CMK (cell line): Measurements from ENCODE around the gene ZNF142.

Experiments
- DNase-seq: peaks from one replicate; pipeline ENCODE4 v3.0.0-alpha.2; 2010; ENCODE audit warnings: low read depth

Gene ZNF142

DNA sequence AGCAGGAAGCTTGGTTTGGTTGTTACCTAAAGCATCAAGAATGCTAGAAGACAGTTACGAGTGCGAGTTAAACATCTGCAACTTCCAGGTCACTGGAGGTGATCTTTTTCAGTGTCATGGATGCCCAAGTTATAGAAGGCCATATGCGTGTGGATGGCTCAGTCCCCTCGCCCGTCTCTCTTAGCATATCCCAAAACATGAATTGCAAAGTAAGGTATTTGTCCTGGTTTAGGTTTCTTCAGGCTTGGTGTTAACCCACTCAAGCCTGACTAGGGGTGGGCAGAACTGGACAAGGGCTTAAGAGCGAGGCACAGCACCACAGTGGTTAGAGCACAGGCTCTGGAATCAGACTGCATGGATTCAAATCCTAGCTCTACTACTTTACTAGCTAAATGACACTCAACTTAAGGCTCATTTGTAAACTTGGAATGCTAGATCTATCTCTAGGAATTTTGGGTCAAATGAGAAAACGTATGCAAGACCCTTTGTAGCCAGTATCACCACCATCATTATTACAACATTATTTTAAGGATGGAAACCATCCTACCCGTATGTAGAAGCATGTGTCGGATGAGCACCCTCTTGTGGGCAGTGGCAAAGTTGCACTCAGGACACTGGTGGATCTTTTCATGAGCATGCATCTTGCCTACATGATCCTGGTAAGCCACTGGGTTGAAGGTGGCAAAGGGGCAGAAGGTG lies 11.2 kb downstream of the ZNF142 start:
- DNase-seq: peak; percentile 33

DNA sequence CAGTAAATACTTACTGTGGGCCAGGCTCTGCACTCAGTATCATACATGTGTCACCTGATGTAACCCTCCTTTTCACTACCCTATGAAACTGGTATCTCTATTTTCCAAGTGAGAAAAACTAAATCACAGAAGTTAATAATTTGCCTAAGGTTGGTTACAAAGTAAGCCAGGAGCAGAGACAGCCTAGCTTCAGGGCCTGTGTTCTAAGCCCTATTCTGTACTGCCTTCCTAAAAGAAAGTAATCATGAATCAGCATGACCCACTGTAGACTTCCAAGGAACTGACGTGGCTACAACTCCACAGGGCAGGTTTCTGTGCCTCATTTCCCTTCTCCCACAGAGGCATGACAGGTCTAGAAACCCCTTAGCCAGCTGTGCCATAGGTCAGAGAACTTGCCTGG lies 14.3 kb downstream of the ZNF142 start:
- DNase-seq: no peak

DNA sequence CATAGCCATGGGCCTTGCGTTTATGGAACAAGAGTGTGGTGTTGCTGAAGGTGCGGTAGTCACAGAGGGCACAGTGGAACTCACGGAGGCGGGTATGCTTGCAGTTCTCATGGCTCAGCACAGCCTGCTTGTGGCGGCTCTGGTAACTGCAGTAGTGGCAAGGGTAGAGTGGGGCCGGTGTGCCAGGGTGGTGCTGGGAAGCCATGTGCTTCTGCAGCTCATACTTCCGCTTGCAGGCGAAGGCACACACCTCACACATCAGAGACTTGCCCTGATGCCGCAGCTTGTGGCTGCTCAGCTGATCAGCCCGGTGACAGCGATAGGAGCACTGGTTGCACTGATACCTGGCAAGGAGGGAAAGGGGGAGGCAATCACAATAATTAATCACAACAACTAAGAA lies 14.7 kb downstream of the ZNF142 start:
- no peak for DNase-seq

DNA sequence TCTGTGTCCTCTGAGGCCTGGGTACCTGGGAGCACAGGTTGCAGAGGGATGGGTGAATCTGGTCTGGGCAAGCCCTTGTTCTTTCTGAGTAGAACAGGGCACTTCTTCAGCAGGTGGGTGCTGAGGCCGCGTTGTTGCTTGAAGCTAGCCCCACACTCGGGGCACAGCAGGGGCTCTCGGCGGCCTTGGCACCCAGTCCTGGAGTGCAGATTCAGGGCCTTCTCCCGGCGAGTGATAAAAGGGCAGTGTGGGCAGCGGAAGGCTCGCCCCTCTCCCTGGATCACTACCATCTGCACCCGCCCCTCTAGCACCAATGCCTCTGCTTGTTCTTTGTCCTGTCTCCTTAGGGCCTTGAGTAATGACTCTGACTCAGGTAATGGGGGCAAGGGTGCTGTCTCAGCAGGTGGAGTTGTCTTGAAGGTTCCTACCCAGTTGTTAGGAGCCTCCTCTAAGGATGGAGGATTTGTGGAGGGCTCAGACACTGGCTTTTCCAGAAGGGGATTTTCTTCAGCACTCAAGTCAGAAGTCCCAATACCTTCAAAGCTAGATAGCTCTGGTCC lies 15.6 kb downstream of the ZNF142 start:
- no peak for DNase-seq

DNA sequence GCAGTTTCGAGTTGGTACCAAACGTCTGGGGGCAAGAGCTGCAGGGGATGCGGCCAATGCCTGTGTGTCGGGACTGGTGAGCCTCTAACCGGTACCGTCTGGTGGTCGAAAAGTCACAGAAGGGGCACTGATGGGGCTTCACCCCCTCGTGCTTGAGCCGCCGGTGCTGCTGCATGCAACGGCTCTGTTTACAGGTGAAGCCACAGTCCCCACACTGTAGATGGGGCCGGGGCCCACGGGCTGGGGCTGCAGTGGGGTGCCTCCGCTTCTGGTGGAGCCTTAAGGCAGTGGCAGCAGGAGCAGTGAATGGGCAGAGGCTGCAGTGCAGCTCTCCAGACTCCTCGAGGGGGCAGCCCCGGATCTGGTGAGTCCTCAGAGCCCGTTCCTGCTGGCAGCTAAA lies 16.6 kb downstream of the ZNF142 start:
- DNase-seq: no peak

DNA sequence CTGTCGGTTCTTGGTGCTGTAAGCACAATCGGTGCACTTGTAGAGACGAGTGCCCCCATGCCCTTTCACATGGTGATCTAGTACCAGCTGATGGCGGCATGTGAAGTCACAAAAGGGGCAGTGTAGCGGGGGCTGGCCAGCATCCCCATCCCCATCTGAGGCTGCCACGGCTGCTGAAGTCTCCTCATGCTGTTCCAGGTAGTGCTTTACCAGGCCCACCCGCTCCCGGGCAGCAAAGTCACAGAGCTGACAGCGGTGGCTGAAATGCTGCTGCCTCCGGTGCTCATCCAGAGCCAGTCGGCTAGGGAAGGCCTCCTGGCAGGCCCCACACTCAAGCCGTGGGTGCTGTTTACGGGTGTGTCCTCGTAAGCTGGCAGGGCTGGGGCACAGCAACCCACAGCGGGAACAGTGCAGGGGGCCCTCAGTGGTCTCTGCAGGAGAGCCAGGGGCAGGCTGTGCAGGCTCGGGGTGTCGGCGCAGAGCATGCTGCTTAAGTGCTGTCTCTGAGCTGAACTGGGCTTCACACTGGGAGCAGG lies 17.2 kb downstream of the ZNF142 start:
- no peak for DNase-seq

DNA sequence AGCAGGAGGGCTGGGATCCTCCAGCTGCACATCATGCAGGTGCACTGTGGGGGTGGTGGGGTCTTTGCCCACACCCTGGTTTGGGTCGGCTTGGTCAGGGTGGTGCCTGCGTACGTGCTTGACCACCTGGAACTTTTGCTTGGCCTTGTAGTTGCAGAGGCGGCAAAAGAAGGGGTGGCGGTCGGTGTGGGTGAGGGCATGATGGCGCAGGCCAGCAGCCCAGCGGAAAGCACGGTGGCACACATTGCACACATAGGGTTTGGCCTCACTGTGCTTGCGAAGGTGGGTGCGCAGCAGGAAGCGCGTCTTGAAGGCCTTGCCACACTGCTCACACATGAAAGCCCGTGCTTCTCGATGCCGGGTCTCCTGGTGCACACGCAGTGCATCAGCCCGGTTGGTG lies 21.1 kb downstream of the ZNF142 start:
- no peak for DNase-seq

DNA sequence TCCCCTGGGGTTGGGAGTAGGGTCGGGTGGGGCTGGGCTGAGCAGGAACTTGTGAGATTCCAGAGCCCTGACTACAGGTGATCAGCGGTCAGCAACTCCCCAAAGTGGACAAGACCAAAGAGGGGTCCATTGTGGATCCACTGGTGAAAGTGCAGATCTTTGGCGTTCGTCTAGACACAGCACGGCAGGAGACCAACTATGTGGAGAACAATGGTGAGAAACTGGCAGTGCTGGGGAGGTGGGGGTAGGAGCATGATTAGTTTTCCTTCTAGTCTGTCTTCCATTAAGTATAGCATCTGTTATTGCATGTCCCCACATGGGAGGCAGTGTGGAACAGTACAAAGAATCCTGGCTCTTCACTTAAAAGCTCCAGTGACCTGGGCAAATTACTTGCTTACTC lies 23.7 kb downstream of the ZNF142 start:
- no peak for DNase-seq

DNA sequence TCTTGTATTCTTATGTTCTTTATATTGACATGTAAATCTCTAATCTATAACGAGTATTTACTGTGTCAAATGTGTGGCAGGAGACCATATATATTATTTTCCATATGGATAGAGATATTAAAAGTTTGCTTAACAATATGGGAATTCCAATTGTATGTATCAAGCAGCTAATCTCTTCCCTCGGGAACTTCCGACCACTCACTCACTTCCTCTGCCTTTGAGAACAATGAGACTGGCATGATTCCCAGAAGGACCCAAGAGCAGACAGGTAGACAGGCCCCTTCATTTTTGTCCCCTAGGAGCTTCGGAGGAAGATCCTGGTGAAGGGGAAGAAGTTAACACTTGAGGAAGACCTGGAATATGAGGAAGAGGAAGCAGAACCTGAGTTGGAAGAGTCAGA lies 27.6 kb downstream of the ZNF142 start:
- DNase-seq: no peak

DNA sequence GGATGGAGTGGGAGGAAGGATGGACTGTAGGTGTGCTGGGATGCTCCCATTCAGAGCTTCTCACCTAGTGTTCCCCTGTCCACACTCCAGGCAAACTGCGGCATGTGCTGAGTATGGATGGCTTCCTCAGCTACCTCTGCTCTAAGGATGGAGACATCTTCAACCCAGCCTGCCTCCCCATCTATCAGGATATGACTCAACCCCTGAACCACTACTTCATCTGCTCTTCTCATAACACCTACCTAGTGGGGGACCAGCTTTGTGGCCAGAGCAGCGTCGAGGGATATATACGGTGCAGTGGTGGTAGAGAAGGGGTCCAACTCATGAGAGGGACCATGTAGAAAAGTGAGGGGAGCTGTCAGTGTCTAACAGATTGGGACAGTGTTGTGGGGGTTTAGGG lies 31.5 kb downstream of the ZNF142 start:
- DNase-seq: no peak

DNA sequence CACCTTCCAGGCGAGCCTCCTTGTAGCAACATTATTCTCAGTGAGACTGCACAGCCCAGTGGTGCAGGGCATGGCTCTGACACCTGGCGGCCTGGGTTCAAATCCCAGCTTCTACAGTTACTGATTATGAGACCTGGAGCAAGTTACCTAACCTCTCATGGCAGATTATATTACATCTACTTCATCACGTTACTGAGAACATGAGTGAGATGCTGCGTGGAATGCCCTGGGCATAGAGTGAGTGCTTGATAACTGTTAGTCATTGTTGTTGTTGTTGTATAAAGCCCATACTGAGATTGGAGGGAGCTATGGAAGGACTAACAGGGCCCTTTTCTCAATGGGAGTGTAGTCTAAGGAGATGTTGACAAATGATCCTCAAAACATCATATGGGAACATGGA lies 33.1 kb downstream of the ZNF142 start:
- no peak for DNase-seq

DNA sequence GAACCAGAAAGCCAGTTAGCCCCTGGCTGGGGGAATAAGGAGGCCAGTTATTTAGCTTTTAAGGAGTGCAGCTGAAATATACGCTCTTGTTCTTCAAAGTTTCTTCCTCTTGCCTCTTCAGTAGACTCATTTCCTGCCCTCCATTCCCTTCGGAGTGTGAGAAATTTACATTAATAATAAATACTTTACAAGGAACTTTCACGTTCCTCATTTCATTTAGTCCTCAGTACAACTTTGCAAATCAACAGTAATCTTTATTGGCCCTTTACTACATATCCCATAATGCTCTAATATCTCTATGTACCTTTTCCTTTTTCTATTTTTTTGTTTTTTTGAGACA lies 36.1 kb downstream of the ZNF142 start:
- no peak for DNase-seq

DNA sequence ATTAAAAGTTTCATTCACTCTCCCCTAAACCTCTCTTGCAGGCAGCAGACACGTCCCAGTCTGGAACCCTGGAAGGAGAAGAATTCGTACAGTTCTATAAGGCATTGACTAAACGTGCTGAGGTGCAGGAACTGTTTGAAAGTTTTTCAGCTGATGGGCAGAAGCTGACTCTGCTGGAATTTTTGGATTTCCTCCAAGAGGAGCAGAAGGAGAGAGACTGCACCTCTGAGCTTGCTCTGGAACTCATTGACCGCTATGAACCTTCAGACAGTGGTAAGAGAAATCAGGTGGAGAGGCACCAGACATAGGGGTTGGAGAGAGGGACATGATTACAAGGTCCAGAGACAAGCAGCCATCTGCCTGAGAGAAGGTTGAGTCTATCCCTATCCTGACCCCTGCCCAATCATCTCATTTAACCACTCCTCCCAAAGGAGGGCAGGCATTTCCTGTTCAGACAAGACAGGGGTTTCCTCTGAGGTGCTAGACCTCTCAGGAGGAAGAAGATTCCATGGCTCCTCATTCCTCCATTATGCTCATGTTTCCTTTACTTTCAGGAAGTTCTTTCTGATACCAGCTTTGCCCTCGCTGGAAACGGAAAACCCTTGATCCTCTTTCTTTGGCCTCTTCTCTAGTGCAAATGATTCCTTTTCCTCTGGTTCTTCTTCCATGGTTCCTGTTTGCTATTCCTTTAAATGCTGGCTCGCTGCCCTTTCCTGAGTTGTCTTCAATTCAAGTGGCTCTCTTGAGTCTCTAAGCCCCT lies 36.6 kb downstream of the ZNF142 start:
- no peak for DNase-seq

DNA sequence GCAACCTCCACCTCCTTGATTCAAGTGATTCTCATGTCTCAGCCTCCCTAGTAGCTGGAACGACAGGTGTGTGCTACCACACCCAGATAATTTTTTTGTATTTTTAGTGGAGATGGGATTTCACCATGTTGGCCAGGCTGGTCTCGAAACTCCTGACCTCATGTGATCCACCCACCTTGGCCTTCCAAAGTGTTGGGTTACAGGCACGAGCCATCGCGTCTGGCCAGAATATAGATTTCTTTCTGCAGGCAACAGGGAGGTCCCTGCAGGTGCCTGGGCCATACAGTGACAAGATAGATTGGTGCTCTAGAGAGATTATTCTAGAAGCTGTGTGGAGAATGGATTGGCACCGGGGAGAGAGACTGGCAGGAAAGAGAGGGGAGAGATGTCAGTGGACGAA lies 38.4 kb downstream of the ZNF142 start:
- no peak for DNase-seq

DNA sequence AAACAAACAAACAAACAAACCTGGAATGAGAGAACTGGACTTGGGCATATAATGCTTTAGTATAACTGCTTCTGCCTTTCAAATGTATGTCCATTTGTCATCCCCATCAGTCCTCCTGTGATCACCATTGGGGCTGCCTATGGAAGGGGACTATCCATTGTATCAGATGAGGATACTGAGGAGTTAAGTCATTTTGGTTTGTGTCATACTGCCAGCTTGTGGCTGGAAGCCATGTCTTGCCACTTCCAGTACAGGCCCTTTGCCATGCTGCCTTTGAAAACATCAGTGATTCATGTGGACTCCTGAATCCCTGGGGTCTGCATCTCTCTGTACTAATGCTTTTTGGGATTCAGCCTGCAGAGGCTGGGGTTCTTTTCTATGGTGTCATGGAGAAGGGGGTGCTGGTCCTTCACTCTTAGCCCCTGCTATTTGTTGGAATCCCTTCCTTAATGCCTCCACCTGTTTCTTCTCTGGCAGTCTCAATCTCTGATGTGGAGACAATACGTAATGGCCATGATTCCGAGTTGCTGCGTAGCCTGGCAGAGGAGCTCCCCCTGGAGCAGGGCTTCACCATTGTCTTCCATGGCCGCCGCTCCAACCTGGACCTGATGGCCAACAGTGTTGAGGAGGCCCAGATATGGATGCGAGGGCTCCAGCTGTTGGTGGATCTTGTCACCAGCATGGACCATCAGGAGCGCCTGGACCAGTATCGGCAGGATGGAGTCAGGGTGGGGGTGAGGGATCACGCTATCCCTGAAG lies 41.1 kb downstream of the ZNF142 start:
- DNase-seq: no peak

DNA sequence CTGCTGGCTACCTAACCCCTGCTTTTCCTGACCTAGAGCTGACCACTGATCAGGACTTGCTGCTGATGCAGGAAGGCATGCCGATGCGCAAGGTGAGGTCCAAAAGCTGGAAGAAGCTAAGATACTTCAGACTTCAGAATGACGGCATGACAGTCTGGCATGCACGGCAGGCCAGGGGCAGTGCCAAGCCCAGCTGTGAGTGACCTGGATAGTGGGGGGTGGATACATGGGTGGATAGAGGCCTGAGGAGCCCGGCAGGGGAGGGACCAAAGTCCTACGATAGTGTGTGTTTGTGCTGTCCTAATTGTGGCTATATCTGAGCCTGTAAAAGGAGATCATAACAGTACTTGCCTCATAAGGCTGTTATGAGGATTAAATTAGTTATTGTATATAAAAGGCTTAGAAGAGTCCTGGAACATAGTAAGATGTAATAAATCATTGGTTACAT lies 43.5 kb downstream of the ZNF142 start:
- no peak for DNase-seq

DNA sequence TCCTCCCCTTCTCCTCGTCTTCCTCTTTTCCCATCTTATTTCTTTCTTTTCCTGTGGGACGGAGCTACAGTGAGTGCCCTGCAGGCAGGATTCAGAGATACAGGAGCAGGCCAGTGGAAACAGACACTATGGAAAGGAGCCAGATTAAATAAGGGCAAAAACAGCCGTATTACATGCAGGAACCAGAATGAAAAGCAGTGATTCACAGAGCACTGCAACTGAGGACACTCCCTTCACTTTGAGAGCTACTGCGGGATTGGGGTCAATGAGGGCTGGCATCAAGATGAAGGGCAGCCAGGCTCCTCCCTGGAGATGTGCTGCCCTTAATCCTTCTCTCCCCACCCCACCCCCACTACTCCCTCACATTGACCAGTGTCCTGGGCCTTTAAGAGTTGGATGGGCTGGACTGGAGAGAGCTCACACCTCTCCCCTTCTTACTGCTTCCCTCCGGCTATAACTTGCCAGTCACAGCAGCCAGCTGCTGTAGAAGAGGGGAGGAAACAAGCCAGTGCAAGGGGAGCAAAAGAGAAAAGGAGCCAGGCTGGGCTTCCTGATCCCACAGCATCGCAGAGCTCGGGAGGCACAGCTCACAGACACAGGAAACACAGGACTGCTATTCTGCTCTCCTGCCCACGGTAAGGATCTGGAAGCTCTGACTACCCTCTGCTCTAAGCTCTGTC lies 51.8 kb downstream of the ZNF142 start, which contains the start of gene PLCD4:
Gene PLCD4 (plus strand): TSS at position 464 of the 680 bp plus-strand sequence. CDS start 7,841 bp downstream, outside the sequence.
- DNase-seq: no peak

DNA sequence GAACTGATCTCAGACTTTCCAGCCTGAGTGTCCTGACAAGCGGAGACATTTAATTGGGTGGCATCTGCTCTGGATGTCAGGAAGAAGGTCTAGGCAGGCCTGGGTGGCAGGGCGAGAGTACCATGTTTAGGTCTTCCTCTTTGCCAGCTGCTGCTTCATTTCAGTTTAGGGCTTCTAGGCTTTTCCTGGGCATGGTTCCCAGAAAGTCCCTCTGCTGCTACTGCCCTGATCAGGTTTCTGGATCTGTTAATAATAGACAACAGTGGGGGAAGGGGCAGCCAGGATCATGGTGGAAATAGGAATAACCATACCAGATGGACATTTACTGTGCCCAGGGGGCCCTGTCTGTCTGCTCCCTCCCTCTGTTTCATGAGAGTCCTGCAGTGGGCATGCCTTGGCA lies 54.0 kb downstream of the ZNF142 start:
- DNase-seq: no peak
